GM11168 (cell line): ENCODE results near the gene PAXIP1.

Source experiments
- in situ Hi-C: fragments of 300-500 bp; cut with MboI; formaldehyde crosslinking; loops from one replicate; pipeline ENCODE4 v1.12.0; 2022; ENCODE audit warnings: low sequenced_read_pairs; ENCODE audit not compliant: unreplicated experiment

PAXIP1 gene

GRCh38 chr7:154902600-154903082 is 100.3 kb downstream of the PAXIP1 start:
- in situ Hi-C loops = loop anchor here (25.0 kb wide), 1 partner anchor 435 kb away; no protein-coding TSS in a partner anchor

DNA sequence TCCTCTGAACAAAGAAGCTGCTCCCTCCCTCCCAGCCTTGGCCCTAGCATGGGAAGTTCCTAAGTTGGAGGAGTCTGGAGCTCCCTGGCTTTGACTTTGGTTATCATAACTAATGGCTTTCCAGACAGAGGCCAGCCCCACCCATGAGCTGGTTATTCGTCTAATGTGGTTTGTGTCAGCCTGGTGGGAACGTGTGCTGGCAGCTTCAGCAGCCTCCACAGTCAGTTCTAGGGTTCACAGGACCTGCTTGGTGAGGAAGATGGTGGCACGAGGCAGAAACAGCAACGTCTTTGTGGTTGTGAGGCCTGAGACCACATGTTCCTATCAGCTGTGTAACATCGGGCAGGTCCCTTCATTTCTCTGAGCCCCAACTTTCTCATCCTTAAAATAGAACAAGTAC is 103.1 kb downstream of the PAXIP1 start:
- in situ Hi-C loops = loop anchor here (25.0 kb wide), 1 partner anchor 437 kb away; no protein-coding TSS in a partner anchor

DNA sequence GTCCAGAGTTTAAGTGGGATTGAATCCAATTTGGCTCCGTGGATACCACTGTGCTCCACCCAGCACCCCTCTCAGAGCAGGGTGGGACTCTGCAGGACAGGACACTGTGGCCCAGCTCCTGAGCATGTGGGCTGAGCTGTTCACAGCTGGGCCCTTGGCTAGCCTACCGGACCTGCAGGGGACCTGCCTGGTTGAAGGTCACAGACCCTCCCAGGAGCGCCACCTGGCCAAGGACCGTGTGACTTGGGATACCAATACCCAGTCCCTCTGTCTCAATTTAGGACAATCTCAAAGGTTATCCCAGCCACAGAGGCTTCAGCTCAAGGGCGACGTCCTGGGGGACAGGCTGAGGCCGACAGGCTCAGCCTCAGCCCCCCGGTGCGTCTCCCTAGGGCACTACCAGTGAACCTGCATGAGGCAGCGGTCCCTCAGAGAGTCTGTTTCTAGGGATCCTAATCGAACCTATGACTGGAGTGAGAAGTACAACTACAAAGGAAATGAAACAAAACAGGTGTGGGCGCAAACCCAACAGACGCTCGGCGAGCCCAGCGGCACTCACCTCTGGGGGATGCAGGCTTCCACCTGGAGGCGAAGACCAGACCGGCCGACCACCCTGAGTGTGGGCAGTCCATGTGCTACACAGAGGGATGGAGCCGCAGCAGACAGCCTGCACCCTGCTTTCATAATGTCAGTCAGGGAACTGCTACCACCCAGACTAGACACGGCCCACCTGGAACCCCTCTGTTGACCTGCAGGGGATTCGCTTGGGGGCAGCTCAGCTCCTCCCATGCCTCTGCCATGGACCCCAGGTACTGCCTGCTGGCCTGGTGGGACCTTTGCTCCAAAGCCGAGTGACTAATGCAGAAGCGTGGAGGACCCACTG is 103.7 kb downstream of the PAXIP1 start:
- in situ Hi-C loops = no loop called here

DNA sequence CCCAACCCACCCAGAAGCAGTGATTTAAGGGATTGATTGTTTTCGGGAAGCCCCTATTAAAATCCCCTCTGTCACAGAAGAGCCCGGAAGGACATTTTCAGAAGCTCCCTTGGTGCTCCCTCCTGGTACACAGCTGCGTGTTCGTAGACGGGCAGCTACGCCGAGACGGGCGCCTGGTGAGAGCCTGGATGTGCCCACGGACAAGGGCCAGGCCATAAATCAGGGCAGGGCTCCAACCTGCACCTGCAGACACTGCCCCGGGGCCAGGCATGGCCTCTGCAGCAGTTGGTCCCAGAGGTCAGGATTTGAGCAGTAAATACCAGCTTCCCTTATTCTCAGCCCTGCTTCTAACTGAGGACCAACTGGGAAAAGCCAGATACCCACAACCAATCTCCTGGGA is 106.8 kb downstream of the PAXIP1 start:
- in situ Hi-C loops = no loop called here
